Peyer's patch (tissue), 4 donors: ENCODE results near the gene CDCP2. TPM values are rescaled to one million over a fixed set of nuclear protein-coding genes. Genes with fewer than 3 reads are reported as not detected.

ENCODE experiments used
- DNase-seq, 3 donors: peaks; one replicate each; pipeline ENCODE4 v3.0.0-alpha.2; 2017 to 2019
- H3K27ac ChIP-seq, 4 donors: fragments of 200-600 bp; sonication (generic); one replicate each; pipeline ENCODE4 v1.5.1; 2016 to 2019
- H3K27me3 ChIP-seq, 2 donors: fragments of 200-600 bp; sonication (generic); one replicate each; pipeline ENCODE4 v1.5.1; 2019
- H3K36me3 ChIP-seq, 3 donors: fragments of 200-600 bp; sonication (generic); one replicate each; pipeline ENCODE4 v1.5.1; 2016 to 2019
- H3K4me1 ChIP-seq, 4 donors: fragments of 200-600 bp; sonication (generic); one replicate each; pipeline ENCODE4 v1.5.1; 2016 to 2019
- H3K4me3 ChIP-seq, 4 donors: fragments of 200-600 bp; sonication (generic); 1 replicate in 3 of 4; 2 replicates in 1 of 4; pipeline ENCODE4 v1.5.1; 2016 to 2019; ENCODE audit warnings: mild to moderate bottlenecking in 1 of 4
- H3K9me3 ChIP-seq, 4 donors: fragments of 200-600 bp; sonication (generic); one replicate each; pipeline ENCODE4 v1.5.1; 2016 to 2019; ENCODE audit warnings: mild to moderate bottlenecking in 1 of 4
- CTCF ChIP-seq, 6 experiments: fragments of 450-650 bp in 4 of 6; fragments of 200-600 bp in 2 of 6; sonication (generic) in 1 of 6; IDR thresholded peaks; one replicate each; pipeline ENCODE4 v1.5.1; 2017 to 2019; ENCODE audit warnings: antibody characterized with exemption in 6 of 6, mild to moderate bottlenecking in 3 of 6, moderate library complexity in 1 of 6
- POLR2A ChIP-seq, 2 donors: fragments of 450-650 bp; IDR thresholded peaks; one replicate each; pipeline ENCODE4 v1.5.1; 2017; ENCODE audit warnings: antibody characterized with exemption in 2 of 2, mild to moderate bottlenecking in 2 of 2, moderate library complexity in 2 of 2
- total RNA-seq, 4 donors: library from RNA; depleted of rRNA; stranded (reverse); fragments of >200 nt; gene quantifications; one replicate each; pipeline ENCODE4 v1.1.0, GENCODE V29; 2016

The CDCP2 gene
- total RNA-seq, 4 donors from 2014 or later = not detected

GRCh38 chr1:54172614-54173599 is 20.1 kb upstream of the CDCP2 start:
- no peak for DNase-seq
- H3K4me1 ChIP-seq = no peaks in the 10 kb centered on the region
- H3K27me3 ChIP-seq = no peaks in the 10 kb centered on the region
- no peaks in the 10 kb centered on the region for H3K9me3 ChIP-seq
- H3K4me3 ChIP-seq = no peak overlapping the region
- TF ChIP-seq POLR2A (IDR thresholded peaks at IDR 0.05) (no peak), CTCF (IDR thresholded peaks at IDR 0.05) (no peak)
- H3K27ac ChIP-seq = no peak overlapping the region
- no peaks in the 10 kb centered on the region for H3K36me3 ChIP-seq

- no peak for TF ChIP-seq POLR2A (IDR thresholded peaks at IDR 0.05)
- TF ChIP-seq CTCF (IDR thresholded peaks at IDR 0.05) = no peak
- Histone ChIP-seq H3K36me3 (no peaks in the 10 kb centered on the region), H3K27ac (no peak overlapping the region), H3K27me3 (no peaks in the 10 kb centered on the region), H3K4me1 (no peaks in the 10 kb centered on the region), H3K4me3 (no peak overlapping the region), H3K9me3 (no peaks in the 10 kb centered on the region)
- no peak for DNase-seq
Observed at GRCh38 chr1:54171606-54172005, 18.8 kb upstream of the CDCP2 start.

- TF ChIP-seq POLR2A (IDR thresholded peaks at IDR 0.05) (no peak), CTCF (IDR thresholded peaks at IDR 0.05) (no peak)
- no peak overlapping the region for H3K27ac ChIP-seq
- no peaks in the 10 kb centered on the region for H3K27me3 ChIP-seq
- no peaks in the 10 kb centered on the region for H3K36me3 ChIP-seq
- no peak for DNase-seq
- no peaks in the 10 kb centered on the region for H3K9me3 ChIP-seq
- no peak overlapping the region for H3K4me3 ChIP-seq
- no peaks in the 10 kb centered on the region for H3K4me1 ChIP-seq
Observed at GRCh38 chr1:54171016-54171415, 18.2 kb upstream of the CDCP2 start.

- no peak for DNase-seq
- Histone ChIP-seq H3K4me1 (no peaks in the 10 kb centered on the region), H3K27ac (no peak overlapping the region), H3K27me3 (no peaks in the 10 kb centered on the region), H3K36me3 (no peaks in the 10 kb centered on the region), H3K4me3 (no peak overlapping the region), H3K9me3 (no peaks in the 10 kb centered on the region)
- TF ChIP-seq CTCF (IDR thresholded peaks at IDR 0.05) (no peak), POLR2A (IDR thresholded peaks at IDR 0.05) (no peak)
Observed at GRCh38 chr1:54169068-54169467, 16.3 kb upstream of the CDCP2 start.

GRCh38 chr1:54168206-54168965 is 15.6 kb upstream of the CDCP2 start:
- H3K27ac ChIP-seq = no peak overlapping the region
- no peak for DNase-seq
- TF ChIP-seq CTCF (IDR thresholded peaks at IDR 0.05) (no peak), POLR2A (IDR thresholded peaks at IDR 0.05) (no peak)
- no peaks in the 10 kb centered on the region for H3K36me3 ChIP-seq
- H3K27me3 ChIP-seq = no peaks in the 10 kb centered on the region
- peaks cover 0 to 6% (median 0%) of the 10 kb centered on the region in 4 donors for H3K4me1 ChIP-seq
- H3K4me3 ChIP-seq = no peak overlapping the region
- no peaks in the 10 kb centered on the region for H3K9me3 ChIP-seq
